ENCODE measurements around the gene E2F7. TPM values are rescaled to one million over a fixed set of nuclear protein-coding genes. Genes with fewer than 3 reads are reported as not detected.

E2F7 gene
- total and polyA plus RNA-seq, 4 donors: 0.30 to 0.36 TPM; not detected in 2

DNA sequence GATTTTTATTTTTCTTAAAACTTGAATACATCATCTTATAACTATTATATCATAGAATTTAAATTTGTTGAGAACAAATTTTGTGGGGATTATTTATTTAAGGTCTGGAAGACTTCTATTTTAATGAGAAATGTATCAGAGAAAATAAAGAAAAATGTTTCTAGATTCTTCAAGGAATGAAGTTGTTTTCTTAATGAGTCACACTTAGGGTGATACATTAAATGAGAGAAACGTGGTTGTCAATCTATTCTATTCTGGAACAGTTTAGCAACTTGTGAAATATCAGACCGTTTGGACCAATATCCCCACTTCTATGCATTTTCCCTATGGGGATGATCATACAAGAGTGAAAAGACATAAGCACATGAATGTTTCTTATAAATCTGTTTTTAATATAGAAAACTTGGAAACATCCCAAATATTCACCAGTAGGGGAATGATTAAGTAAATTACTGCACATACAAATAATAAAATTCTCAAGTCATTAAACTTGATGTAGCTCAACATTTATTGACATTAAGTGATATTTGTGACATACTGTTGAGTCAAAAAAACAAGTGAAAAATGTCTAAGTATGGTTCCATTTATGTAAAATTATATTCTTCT lies 88.5 kb downstream of the E2F7 start:
- no peaks in the 10 kb centered on the region for H3K36me3 ChIP-seq (ENCODE audit: control insufficient read depth in 1 of 2, insufficient read depth in 2 of 2, low read length in 1 of 2)
- no peak overlapping the region for H3K4me3 ChIP-seq (ENCODE audit: low read length in 2 of 2)
- WGBS, 2 donors: 2 to 6% methylated on average over 2 of the region's 2 CpGs
- no peaks in the 10 kb centered on the region for H3K9me3 ChIP-seq (ENCODE audit: control insufficient read depth, low read length)
- H3K27me3 ChIP-seq (ENCODE audit: control insufficient read depth in 1 of 2, insufficient read depth in 2 of 2, low read length in 1 of 2): no peaks in the 10 kb centered on the region
- no peak overlapping the region for H3K27ac ChIP-seq (ENCODE audit: low read depth in 1 of 2, low read length in 2 of 2)
- ATAC-seq (ENCODE audit: low FRiP score): no peak
- no peaks in the 10 kb centered on the region for H3K4me1 ChIP-seq (ENCODE audit: control insufficient read depth in 1 of 2, insufficient read depth in 2 of 2, low read length in 2 of 2)
- intact Hi-C loops (cut with DNase I): no loop called here
- no peak for DNase-seq

Other genes with a start within 250 kb of the E2F7 start
- 100 to 1,000 TPM in 1 of 2 donors, 10 to 100 TPM in 1; 67.4 to 163 TPM for gene CSRP2, start 186.6 kb downstream of the E2F7 start, total RNA-seq
- 100 to 1,000 TPM; 123 to 179 TPM for gene CSRP2, start 186.6 kb downstream of the E2F7 start, polyA plus RNA-seq